ENCODE measurements around the gene TRPM8.

The TRPM8 gene

DNA sequence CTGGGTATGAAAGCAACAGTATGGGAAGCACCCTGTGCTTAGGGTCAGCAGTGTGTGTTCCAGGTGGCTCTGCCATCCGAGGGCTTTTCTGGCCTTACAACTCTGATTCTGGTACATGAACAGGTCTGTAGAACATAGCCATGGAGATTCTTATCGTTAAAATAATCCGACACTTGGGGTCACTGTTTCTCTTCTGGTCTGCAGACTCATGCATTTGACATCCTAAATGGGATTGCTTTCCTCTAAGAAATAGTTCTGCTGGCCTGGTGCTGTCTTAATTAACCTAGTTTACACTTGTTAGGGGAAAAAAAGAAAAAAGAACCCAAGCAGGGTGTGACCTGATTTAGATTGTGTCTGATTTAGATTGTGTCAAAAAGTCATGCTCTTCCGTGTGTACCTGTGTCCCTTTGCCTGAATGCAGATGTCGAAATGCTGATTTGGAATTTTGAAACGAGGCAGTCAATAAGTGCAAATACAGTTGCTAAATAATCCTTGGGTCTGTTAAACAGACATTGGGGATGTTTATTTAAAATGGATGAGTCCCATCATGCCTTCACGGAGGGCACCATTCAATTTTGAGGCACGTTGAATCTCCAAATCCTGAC, 59.6 kb downstream of the TRPM8 start:
- peak; percentile 23 for DNase-seq

DNA sequence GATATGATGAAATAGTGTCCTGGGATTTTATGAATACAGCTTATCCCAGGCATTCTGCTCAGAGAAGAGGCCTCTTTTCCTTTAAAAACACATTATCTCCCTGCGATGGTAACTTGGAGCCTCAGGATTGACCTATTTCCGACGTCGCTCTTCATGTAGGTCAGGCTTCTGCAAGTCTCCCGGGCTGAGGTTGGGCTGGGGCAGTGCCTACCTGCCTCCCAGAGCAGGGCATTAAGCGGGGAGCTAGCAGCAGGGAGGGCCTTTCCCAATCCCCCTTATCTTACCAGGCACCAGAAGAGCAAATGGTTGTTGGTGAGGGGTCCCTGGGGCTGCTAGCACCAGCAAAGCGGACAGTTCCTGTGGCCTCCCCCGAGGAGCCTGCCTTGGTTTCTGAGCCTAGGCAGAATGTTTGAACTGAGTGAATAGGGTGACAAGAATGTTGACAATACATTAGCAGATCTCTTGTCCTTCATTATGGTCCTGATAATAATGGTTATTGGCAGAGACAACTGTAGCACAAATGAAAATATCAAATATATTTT, 60.2 kb downstream of the TRPM8 start:
- no peak for DNase-seq

DNA sequence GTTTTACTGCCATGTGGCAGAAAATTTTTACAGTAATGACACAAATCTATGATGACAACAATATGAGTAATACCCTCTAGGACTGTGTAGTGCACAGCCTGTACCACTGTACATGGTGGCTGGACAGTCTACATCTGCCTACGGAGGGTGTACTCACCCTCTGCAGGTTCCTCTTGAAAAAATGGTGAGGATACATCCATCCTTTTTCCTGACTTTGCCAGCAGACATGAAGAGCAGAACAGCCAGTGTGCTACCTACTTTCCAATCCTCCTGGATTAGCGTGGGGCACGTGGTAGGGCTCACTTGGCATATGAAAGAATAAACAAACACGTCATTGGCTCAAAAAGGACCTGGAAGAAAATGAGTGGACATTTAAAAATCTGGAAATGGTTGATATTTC, 62.6 kb downstream of the TRPM8 start:
- no peak for DNase-seq

DNA sequence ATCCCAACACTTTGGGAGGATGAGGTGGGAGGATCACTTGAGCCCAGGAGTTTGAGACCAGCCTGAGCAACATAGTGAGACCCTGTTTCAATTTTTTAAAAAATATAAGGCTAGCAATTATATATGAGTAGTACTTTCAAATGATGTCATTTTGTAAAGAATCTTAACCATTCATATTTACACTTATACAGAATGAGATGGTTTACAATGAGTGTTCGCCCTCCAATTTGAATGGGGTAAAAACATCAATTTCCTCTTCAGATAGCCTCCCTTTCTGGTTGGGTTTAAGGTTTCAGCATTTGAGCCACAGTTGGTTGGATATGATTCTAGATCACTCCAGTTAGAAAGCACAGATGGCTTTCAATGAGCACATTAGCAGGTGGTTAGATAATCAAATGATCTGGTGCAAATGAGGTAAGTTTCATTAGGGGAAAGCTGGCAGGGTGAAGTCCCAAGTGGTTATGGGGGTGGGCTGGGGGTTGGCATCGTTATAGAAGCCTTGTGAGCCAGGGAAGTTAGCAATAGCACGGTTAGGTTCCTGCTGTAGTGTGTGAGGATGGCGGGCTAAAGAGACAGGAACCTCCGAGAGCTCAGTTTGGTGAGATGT, 63.9 kb downstream of the TRPM8 start:
- DNase-seq: no peak

DNA sequence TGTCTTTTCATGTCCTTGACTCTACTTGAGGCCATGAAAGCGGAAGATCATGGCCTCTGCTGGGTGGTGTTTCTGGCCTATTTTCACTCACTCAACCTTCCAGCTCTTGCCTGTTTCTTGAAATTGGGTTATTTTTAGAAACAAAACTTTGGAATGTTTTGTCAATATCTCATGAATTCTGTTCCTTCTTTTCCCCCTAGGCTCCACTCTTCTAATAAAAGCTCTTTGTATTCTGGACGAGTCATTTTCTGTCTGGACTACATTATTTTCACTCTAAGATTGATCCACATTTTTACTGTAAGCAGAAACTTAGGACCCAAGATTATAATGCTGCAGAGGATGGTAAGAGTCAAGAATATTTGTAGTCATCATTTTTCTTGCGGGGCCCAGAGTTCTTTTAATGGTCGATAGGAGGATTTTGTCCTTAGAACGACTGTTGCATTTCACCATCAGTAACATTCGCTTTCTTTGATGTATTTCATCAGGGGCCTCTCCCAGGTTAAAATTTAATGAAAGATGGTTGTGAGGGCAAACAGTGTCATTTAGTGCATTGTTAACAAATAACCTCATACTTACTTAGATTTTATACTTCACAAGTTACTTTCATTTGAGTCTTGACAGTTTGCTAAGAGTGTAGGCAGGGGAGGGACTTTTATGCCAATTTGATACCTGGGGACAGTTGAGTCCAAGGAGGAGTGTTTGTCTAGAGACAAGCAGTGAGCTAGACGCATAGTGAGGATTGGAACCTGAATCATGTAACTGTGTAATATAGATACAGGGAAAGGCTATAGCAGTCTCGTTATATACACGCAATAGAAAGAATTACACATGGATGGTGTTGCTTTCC, 64.6 kb downstream of the TRPM8 start:
- no peak for DNase-seq

DNA sequence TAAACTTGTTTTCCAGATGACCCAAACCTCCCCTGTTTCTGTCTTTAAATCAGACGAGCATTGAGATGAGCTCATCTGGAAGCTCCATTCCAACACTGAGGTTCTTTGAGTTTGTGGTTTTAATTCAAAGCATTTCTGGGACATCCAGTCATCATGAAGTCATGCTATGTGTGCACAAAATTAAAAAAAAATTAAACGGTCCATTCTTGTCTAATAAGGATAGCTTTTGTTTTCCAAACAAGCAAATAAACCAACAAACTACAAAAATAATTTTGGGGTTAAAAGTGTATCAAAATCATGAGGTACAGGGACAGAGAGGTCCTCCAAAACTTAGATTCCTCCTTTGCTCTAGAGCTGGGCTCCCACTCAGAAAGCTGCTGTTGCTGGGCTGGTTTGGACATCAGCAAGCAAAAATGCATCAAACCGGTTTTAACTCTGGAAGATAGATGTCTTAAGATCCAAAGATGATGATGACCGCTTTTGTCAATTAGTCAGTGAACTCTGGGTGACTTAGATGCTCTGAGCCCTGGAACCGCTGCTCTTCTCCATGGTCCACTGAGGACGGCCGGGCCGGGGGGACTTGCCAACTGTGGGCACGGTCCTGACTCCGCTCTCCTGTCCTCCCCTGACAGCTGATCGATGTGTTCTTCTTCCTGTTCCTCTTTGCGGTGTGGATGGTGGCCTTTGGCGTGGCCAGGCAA, 65.4 kb downstream of the TRPM8 start:
- no peak for DNase-seq

DNA sequence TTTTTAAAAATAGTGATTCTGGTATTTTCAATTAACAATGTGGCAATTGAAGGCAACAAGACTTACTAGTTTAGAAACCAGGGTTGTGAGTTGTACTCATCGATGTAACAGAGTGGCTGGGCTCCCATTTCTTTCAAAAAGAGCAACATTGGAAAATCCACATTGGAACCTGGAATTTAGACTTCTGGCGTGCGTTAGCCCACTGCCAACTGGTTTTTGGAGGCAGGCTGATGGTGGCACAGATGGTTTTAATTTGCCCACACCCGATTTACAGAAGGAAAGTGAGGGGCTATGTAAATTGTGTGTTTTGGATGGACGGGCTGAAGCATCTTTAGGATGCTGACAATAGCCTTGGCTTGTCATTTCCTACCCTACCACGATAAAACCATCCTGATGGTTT, 66.3 kb downstream of the TRPM8 start:
- DNase-seq: no peak

DNA sequence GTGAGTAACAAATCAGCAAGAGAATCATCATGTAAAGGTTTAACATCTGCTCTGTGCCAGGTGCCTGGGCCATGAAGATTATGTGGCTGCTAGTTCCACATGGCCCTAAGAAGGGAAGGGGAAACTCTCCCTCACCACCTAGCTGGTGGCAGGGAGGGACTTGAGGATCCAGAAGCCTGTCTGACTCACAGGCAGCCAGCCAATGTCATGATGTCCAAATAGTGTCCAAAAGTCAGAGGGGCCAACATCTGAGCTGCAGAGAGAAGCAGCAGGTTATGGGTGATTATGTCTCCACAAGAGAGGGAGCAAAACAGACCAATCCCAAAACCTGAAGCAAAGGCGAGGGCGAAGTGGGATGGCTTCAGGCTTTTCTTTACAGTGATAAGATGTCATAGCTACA, 71.4 kb downstream of the TRPM8 start:
- no peak for DNase-seq

DNA sequence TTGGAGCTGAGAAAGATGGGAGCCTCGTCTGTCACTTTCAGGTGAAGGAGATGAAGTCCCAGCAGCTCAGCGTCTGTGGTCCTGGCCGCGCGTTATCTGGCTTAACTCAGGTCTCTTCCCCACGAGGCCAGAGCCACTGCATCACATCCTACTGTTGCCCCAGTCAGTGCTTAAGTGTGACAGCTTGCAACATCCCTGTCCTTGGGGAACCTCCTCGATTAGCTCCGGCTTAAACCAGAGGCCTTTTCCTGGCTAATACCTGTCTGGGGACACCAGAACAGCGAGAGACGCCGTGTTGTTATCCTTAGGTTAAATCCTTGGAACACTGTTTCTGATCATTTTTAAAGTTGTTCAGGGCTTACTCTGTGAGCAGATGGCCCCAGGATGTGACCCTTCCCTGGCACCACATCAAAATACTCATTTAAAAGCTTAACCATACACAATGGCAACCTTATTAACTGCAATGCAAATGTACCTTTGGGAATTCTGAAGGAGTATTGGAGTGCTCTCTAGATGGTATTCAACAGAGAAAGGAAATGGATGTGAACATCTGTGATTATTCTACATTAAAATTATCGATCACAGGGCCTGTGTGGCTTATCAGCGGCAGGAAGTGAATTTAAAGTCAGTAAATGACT, 72.2 kb downstream of the TRPM8 start:
- peak; percentile 4 for DNase-seq

DNA sequence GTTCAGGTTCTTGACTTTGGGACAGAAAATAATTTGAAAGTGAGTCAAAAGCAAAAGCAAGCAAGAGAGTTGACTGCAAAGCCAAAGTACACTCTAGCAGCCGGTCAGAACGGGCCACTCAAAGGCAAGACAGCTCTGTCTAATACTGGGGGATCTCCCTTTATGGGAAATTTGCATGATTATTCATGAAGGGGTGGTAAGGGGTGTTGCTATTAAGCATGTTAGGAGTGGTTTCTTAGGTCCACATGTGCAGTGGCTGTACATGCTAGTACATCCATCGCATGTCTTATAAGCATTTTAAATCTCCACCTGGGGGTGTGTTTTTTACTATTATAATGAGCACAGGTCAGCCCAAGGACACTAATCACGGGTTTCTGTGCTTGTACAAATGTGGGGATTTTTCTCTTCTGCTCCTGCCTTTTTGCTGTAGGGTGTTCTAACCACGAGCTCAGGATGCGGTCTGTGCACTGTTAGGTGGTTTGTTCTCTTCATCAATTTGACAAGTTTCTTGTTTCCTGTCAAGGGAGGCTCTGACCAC, 73.2 kb downstream of the TRPM8 start:
- DNase-seq: no peak

DNA sequence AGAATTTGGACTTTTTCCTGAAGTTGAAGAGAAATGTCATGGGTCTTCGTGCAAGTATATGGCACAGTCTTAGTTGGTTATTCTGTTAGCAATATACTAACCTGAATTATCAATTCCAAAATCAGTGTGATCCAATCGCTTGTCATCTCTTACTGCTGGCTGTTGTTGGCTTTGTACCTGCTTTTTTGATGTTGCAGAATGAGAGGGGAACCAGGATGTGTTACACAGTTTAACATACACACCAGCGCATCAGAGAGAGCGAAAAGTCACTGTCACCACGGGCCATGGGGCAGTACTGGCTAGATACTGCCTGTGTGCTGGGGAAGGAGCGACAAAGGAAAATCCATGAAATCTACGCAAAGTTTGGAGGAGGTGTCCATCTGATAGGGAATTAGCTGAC, 74.0 kb downstream of the TRPM8 start:
- no peak for DNase-seq

DNA sequence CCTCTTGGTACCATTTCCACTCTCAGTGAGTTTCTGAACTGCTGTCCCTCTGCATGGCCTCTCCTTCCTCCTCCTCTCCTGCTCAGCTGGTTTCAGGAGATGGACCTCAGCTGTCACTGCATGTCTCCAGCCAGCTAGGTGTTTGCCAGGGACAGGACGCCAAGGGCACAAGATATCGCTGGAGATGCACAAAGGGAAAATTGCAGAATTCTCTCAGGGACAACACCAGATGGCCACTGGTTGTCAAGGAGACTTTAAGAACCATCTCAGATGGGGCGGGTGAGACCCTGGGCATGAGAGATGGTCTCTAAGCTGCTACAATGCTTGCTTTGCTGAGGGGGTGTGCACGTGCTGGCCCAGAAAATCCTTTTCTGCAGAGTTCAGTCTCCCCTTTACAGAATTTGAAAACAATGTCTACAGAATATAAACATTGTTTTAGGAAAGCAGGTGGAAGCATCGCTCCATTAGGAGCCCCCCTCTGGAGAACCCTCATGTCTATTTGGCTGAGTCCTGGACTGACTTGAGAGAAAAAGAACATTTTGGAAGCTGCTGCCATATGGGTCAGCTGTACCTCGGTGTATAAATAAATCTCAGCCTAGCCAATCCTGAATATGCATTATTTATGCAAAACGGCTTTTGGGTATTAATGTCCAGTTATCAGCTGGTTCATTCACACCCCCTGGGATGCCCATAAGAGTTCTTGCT, 75.5 kb downstream of the TRPM8 start:
- DNase-seq: no peak

DNA sequence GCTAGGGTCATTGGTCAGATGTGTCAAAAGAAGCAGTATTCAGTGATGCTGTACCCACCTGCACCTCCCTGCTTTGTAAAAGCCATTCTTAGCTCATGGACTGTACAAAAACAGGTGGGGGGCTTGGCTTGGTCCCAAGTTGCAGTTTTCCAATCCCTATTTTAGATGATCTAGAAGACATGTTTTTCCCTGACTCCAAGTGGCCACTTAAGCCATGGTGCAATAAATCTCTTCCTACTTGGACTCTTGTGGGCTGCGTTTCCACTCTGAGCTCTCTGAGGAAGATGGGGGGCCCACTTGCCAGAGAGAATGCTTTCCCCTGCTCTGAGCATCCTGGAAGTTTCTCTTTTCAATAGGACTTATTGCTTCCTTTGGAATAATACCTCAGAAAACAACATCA, 76.3 kb downstream of the TRPM8 start:
- no peak for DNase-seq

DNA sequence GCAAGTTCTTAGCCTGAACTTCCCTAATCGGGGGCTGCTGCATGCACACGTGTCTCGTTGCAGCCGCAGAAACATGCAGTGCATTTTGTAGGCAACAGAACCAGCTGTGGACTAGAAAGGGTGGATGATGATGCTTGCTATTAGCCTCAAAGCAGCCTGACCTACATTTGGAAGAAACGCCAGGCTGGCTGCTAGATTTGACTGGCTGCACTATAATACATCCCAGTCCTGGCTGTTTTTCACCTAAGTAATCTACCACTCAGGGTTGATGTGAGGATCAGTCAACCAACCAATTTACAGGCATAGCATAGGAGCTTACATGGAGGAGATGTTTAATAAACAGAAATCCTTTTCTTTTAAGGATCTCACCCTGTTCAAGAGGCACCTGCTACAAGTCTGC, 77.0 kb downstream of the TRPM8 start:
- no peak for DNase-seq

DNA sequence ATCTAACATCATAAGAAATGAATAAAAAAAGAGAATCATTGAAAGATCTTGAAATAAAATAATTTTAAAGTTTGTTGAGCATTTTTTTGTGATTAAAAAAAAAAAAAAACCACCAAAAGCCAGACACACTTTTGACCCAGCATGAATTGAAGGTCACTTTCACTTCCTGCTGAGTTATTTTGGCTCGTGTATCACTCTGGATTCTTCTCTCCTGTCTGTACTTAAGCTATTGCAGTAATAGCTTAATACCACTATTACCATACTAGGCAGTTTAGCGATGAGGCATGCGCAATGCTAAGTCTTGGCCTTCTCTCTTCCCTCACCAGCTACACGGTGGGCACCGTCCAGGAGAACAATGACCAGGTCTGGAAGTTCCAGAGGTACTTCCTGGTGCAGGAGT, 78.8 kb downstream of the TRPM8 start:
- DNase-seq: no peak

DNA sequence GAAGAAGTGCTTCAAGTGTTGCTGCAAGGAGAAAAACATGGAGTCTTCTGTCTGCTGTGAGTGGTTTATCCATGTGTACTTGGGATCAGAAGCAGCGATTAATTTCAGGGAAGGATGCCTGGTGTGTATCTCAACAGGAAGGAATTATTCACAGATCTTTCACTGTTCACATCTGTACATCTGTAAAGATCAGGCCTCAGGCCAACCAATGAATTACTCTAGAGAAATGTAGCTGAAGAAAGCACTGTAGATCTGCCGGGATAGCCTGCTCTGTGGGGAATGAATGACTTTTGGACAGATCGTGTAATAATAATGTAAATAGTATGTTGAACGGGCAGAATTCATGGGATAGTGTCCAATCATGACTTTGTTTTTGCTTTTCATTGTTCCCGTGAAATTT, 79.3 kb downstream of the TRPM8 start:
- no peak for DNase-seq

DNA sequence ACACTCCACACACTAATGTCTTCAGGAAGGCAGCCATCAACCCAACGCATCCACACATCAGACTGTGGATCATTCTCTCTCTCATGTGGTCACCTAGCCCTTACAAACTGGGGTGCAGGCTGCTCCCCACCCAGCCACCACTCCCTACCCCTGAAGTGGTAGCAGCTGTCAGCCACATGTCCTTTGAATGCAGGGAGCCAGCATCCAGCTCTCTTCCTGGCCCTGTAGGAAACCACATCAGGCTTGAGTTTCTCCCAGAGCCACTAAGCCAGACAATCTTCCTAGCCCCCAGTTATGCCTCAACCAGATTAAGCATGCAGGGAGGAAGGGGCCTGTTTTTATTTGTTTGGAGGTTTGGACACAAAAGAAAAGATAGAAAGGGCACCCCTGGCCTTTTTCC, 80.5 kb downstream of the TRPM8 start:
- DNase-seq: no peak

DNA sequence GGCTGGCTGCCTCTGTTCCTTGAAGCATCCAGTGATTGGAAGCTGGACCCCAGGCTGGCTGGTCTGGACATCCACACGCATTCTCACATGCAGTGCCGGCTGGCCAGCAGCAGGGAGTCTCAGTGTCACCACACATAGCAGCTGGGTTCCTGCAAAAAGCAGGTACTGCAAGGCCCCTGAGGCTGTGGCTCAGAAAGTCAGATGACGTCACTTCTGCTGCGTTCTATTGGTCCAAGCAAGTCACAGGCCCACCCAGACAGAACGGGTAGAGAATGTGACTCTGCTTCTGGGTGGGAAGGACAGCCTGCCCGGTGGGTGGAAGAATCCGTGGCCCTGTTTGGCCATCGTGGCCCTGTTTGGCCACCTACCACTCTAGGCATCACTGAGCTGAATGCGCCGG, 82.0 kb downstream of the TRPM8 start:
- DNase-seq: no peak

DNA sequence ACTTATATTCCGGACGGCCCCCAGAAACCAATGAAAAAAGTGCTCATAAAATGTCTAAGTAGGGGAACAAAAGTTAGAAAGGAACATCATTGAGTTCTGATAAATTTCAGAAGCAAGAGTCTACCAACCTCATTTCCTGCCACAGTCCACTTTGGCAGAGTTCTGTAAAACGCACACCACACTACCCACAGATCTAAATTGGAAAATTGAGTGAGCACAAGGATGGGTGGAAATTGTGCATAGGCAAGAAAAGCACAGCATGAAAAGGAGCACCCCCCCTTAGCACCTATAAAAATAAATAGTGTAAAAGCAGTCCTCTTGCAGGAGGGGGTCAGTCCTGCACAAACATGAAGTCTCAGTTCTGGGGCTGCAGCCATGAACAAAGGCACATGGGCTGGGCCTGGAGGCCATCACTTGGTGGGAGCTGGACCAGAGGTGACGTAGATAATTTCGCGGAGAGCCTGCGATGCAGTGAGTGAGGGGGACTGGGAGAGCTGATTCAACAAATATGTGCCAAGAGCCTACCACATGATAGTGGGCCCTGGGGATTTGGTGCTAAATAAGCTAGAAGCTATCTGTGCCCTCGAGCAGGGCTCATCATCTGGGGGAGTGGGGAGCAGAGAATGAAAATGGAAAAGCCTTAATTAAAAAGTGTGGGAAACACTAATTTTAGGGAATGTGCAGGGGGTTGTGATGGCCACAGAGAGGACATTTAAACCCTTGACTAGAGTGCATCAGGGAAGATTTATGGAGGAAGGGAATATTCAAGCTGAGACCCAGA, 84.4 kb downstream of the TRPM8 start:
- DNase-seq: no peak

DNA sequence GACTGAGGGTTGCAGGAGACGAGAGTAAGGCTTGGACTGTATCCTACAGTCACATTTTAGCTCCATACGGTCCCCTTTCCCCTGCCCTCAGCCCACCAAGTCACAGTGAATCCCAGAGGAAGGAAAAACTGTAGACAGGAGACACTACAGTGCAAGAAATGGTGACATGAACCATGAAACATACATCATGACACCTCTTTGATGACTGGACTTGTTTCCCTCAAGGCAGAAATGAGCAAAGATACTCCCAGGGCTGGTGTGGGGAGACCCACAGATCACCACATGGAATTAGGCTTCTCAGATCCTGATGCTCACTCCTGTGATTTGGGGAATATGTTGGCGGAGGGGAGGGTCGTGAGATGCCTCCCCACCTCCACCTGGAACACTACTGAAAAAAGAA, 85.1 kb downstream of the TRPM8 start:
- DNase-seq: no peak

DNA sequence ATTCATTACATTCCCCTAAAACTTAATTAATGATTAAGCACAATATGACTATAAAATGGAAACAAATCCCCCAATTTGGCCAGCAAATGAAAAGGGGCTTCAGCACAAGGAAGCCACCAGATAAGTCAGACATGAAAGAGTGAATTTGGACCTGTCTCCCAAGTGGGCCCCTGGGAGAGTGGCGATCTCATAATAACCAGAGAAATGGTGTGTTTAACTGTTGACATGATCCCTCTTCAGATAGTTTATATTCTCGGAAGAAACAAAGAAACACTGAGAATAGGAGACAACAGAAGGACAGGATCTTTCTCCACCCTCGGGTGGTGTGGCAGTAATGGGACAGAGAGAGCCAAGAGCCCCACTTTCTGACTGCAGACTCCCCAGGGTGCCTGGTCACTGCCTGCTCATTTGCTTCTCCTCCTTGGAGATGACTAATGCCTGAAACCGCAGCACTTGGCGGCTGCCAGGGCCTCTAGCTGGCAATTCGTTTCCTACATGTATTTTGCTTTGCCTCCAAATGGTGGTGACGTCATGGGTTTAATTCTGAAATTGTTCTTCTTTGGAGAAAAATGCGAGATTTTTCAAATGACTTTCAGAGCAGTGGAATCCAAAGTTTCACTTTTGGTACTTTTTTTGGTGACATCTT, 86.9 kb downstream of the TRPM8 start:
- no peak for DNase-seq
